Body of pancreas (tissue), 4 donors: ENCODE measurements around the gene GAK.

ENCODE experiments used
- POLR2A ChIP-seq, 3 donors: fragments of 450-650 bp; IDR thresholded peaks; one replicate each; pipeline ENCODE4 v1.6.1; 2016; ENCODE audit warnings: antibody characterized with exemption in 3 of 3, mild to moderate bottlenecking in 2 of 3
- TF ChIP-seq, protein P1 (sequence below), 7 experiments: fragments of 450-650 bp in 4 of 7; fragments of 200-600 bp in 3 of 7; sonication (generic) in 3 of 7; IDR thresholded peaks; one replicate each; pipeline ENCODE4 v1.5.1; 2016 to 2019; ENCODE audit warnings: antibody characterized with exemption in 7 of 7

- no peak for TF ChIP-seq POLR2A (IDR thresholded peaks at IDR 0.05)
- TF ChIP-seq, protein P1, sequence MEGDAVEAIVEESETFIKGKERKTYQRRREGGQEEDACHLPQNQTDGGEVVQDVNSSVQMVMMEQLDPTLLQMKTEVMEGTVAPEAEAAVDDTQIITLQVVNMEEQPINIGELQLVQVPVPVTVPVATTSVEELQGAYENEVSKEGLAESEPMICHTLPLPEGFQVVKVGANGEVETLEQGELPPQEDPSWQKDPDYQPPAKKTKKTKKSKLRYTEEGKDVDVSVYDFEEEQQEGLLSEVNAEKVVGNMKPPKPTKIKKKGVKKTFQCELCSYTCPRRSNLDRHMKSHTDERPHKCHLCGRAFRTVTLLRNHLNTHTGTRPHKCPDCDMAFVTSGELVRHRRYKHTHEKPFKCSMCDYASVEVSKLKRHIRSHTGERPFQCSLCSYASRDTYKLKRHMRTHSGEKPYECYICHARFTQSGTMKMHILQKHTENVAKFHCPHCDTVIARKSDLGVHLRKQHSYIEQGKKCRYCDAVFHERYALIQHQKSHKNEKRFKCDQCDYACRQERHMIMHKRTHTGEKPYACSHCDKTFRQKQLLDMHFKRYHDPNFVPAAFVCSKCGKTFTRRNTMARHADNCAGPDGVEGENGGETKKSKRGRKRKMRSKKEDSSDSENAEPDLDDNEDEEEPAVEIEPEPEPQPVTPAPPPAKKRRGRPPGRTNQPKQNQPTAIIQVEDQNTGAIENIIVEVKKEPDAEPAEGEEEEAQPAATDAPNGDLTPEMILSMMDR (IDR thresholded peaks at IDR 0.05) = no peak
These were observed 6.2 kb downstream of the GAK start for GRCh38 chr4:925771-926500.
